ENCODE data around the gene PNO1.
A peak's percentile ranks its signal among the peaks of the same experiment; 100 is the strongest.

Gene PNO1

GRCh38 chr2:68190991-68191731 lies 33.5 kb downstream of the PNO1 start:
- in situ Hi-C loops (cut with HindIII; ENCODE audit: low pct_ligation_motif_present, low sequenced_read_pairs), result no loop called here
- H3K4me3 ChIP-seq (ENCODE audit: low read depth, low read length), result no peak overlapping the region
- TF ChIP-seq, protein P1, sequence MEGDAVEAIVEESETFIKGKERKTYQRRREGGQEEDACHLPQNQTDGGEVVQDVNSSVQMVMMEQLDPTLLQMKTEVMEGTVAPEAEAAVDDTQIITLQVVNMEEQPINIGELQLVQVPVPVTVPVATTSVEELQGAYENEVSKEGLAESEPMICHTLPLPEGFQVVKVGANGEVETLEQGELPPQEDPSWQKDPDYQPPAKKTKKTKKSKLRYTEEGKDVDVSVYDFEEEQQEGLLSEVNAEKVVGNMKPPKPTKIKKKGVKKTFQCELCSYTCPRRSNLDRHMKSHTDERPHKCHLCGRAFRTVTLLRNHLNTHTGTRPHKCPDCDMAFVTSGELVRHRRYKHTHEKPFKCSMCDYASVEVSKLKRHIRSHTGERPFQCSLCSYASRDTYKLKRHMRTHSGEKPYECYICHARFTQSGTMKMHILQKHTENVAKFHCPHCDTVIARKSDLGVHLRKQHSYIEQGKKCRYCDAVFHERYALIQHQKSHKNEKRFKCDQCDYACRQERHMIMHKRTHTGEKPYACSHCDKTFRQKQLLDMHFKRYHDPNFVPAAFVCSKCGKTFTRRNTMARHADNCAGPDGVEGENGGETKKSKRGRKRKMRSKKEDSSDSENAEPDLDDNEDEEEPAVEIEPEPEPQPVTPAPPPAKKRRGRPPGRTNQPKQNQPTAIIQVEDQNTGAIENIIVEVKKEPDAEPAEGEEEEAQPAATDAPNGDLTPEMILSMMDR (IDR thresholded peaks at IDR 0.05; ENCODE audit: low read depth, low read length, missing control alignments), result no peak
- no peaks in the 10 kb centered on the region for H3K27me3 ChIP-seq (replicated peaks)
- H3K27ac ChIP-seq, result peak overlapping the region; percentile 32
- H3K36me3 ChIP-seq (replicated peaks), result no peaks in the 10 kb centered on the region
- peak; percentile 51 for DNase-seq

DNA sequence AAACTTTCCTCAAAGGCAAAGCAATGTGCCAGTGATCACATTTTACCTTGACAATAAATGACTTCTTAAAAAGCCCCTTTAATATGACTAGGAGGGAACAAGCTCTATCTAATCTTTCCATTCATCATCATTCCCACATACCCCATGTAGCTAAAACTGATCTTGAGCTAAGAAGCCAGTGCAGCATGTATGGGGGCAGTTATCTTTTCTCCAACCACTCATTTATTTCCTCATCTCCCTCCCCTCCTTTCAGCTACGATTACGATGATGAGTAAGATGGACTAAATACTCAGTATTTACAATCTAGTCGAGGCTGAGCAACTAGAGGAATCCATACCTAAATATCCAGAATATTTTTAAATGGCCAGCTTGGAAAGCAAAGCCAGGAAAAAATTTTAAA lies 35.5 kb downstream of the PNO1 start:
- peak overlapping the region; percentile 66 for H3K27ac ChIP-seq
- TF ChIP-seq, protein P1 (IDR thresholded peaks at IDR 0.05; ENCODE audit: low read depth, low read length, missing control alignments), result no peak
- no peaks in the 10 kb centered on the region for H3K27me3 ChIP-seq (replicated peaks)
- H3K36me3 ChIP-seq (replicated peaks), result no peaks in the 10 kb centered on the region
- H3K4me3 ChIP-seq (ENCODE audit: low read depth, low read length), result no peak overlapping the region
- in situ Hi-C loops (cut with HindIII; ENCODE audit: low pct_ligation_motif_present, low sequenced_read_pairs), result no loop called here
- DNase-seq, result peak; percentile 34

DNA sequence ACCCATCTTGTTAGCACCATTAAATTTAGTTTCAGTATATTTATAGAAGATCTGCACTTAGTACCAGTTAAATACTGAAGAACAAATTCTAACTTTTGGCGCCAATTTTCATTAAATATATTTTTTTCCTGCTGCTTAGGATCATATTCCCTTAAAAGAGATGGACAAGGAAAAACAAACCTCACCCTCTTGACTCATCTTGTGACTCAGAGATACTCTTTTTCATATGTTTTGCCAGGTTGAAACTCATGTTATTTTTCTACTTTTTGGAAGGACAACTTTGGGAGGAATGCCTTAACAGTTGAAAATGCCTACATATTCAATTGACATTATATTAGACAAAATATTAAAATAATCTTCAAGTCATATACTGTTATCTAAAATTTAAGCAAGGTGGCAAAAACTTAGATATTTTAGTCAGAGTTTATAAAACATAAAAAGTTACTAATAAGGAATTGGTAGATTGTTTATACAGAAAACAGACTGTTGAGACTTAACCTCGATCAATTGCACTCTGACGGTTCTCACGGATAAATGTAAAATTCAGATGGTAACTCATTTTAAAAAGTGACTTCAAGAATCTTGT lies 36.2 kb downstream of the PNO1 start:
- Histone ChIP-seq H3K27me3 (replicated peaks) (no peaks in the 10 kb centered on the region), H3K27ac (peak overlapping the region; percentile 66), H3K4me3 (ENCODE audit: low read depth, low read length) (no peak overlapping the region), H3K36me3 (replicated peaks) (no peaks in the 10 kb centered on the region)
- in situ Hi-C loops (cut with HindIII; ENCODE audit: low pct_ligation_motif_present, low sequenced_read_pairs), result no loop called here
- TF ChIP-seq, protein P1 (IDR thresholded peaks at IDR 0.05; ENCODE audit: low read depth, low read length, missing control alignments), result no peak
- DNase-seq, result no peak

DNA sequence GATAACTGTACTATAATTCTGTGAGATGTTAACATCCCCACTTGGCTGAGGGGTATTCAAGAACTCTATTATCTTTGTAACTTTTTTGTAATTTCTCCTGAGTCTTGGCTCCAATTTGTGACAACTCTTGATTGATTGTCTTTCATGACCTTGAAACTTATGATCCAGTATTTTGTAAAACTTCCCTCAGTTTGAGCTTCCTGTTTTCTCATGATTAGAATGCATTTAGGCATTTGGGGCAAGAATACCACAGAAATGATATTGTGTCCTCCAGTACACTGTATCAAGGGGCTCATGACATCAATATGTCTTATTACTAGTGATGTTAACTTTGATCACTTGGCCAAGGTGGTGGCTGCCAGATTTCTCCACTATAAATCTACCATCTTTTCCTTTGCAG lies 37.4 kb downstream of the PNO1 start:
- no peak overlapping the region for H3K27ac ChIP-seq
- no peak for DNase-seq

DNA sequence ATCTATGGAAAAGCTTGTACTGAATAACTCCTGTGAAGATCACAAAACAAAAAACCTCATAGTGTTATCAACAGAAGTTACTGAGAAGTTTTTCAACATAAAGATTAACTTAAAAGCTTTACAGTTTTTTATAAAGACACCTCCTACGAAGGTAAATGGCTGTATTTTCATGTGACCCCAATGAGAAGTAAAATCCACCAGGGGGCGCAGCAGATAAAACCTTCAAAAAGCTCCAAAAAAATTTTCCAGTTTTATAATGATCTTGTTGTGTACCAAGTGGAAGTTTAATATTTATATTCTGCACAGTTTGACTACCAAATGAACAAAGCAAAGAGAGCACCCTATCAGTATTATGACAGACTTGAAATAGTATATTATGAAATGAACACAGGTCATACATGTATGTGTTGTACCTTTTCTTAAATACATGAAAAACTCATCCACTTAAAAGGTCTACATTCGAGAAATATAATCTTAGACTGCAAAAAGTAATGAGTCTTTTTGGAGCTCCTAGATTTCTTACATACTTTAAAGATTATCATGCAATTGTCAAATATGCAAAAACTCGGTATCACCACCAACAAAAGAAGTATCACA lies 38.5 kb downstream of the PNO1 start:
- TF ChIP-seq, protein P1 (IDR thresholded peaks at IDR 0.05; ENCODE audit: low read depth, low read length, missing control alignments), result no peak
- Histone ChIP-seq H3K27ac (no peak overlapping the region), H3K36me3 (replicated peaks) (no peaks in the 10 kb centered on the region), H3K4me3 (ENCODE audit: low read depth, low read length) (no peak overlapping the region), H3K27me3 (replicated peaks) (no peaks in the 10 kb centered on the region)
- DNase-seq, result peak; percentile 33
- in situ Hi-C loops (cut with HindIII; ENCODE audit: low pct_ligation_motif_present, low sequenced_read_pairs), result no loop called here

More for the DNA sequence above, 37.4 kb downstream of the PNO1 start:
- in situ Hi-C loops (cut with HindIII; ENCODE audit: low pct_ligation_motif_present, low sequenced_read_pairs), result no loop called here
- TF ChIP-seq, protein P1 (IDR thresholded peaks at IDR 0.05; ENCODE audit: low read depth, low read length, missing control alignments), result no peak
- H3K4me3 ChIP-seq (ENCODE audit: low read depth, low read length), result no peak overlapping the region
- no peaks in the 10 kb centered on the region for H3K36me3 ChIP-seq (replicated peaks)
- H3K27me3 ChIP-seq (replicated peaks), result no peaks in the 10 kb centered on the region

Measured in brain microvascular endothelial cell (primary cell).